Fibroblast of skin of abdomen (primary cell): Measurements from ENCODE around the gene TUBB.
"Not testable (repeated sequence)": the region's sequence is repeated elsewhere in the genome, so short reads cannot be mapped to it uniquely, and the experiment has no call there.

ENCODE experiments used
- DNase-seq: peaks from one replicate; pipeline ENCODE4 v3.0.0-alpha.2; 2013

TUBB gene

DNA sequence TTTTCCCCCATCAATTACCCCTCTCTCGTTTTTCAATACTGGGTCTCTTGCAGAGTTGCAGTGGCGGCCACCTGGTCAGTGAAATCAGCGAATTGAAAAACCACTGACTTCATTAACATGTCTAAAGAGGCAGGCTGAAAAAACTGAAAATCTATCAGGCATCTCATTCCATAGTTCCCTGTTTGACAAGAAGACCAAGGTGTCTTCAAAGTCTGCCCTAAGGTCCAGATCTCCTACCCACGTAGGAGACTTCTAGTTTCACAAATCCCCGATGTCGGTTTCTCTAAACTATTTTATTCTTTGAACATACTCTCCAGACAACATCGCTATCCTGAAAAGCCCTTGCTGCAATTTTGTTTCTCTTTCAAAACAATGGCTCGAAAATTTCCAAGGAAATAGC lies 796 bp upstream of the TUBB start:
- DNase-seq = no peak

DNA sequence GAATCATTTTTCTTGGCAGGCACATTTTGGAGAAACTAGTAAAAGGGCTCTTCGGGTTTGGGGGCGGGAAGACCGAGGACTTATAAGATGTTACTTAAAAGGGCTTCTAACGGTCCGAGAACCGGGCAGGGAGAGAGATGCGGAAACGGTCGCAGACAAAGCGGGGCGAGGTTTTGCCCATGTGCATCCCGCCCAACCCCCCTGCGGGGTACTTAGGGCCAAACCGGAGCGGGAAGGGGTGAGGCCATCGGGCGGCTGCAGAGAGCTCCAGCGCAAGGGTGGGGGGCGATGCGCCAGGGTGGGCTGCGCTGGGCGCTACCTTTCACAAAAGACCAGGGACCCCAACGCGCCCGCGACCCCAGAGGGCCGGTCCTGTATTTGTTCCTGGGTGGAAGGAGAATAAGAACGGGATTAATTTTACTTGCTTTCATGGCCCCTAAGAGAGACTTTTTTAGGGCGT lies 616 bp downstream of the TUBB start:
- DNase-seq = peak; percentile 64

GRCh38 chr6:30721198-30722024 lies 1.3 kb downstream of the TUBB start:
- DNase-seq = peak; percentile 93

DNA sequence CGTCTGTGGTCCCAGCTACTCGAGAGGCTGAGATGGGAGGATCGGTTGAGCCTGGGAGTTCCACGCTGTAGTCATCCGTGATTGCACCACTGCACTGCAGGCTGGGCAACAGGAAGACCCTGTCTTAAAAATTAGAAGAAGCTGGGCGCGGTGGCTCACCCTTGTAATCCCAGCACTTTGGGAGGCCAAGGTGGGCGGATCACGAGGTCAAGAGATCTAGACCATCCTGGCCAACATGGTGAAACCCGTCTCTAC lies 1.8 kb downstream of the TUBB start:
- DNase-seq = peak; percentile 38

GRCh38 chr6:30722280-30723112 lies 2.3 kb downstream of the TUBB start:
- DNase-seq = peak; percentile 77

DNA sequence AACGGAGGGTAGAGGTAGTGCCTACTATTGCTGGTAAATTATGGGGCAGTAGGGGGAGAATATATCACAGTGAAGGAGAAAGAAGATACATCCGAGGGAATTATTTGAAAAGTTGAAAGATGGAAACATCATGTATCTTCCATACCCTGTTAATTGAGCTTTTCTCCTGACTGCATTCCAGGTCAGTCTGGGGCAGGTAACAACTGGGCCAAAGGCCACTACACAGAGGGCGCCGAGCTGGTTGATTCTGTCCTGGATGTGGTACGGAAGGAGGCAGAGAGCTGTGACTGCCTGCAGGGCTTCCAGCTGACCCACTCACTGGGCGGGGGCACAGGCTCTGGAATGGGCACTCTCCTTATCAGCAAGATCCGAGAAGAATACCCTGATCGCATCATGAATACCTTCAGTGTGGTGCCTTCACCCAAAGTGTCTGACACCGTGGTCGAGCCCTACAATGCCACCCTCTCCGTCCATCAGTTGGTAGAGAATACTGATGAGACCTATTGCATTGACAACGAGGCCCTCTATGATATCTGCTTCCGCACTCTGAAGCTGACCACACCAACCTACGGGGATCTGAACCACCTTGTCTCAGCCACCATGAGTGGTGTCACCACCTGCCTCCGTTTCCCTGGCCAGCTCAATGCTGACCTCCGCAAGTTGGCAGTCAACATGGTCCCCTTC lies 3.1 kb downstream of the TUBB start:
- not testable (repeated sequence) for DNase-seq

- not testable (repeated sequence) for DNase-seq
Measured at GRCh38 chr6:30723843-30724741, 3.9 kb downstream of the TUBB start.

DNA sequence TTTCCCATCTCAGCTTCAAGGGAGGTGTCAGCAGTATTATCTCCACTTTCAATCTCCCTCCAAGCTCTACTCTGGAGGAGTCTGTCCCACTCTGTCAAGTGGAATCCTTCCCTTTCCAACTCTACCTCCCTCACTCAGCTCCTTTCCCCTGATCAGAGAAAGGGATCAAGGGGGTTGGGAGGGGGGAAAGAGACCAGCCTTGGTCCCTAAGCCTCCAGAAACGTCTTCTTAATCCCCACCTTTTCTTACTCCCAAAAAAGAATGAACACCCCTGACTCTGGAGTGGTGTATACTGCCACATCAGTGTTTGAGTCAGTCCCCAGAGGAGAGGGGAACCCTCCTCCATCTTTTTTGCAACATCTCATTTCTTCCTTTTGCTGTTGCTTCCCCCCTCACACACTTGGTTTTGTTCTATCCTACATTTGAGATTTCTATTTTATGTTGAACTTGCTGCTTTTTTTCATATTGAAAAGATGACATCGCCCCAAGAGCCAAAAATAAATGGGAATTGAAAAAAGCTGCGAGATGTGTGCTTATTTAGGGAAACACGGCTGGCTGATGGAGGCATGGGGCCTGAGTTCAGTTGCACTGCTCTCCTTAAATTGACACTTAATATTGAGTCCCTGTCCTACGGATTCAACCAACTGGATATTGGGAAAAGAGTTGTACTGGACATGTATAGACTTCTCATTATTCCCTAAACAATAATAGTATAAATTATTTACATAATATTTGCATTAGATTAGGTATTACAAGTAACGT lies 4.9 kb downstream of the TUBB start:
- no peak for DNase-seq

- peak; percentile 65 for DNase-seq
Measured at GRCh38 chr6:30725713-30726505, 5.8 kb downstream of the TUBB start.

GRCh38 chr6:30726506-30727413 lies 6.6 kb downstream of the TUBB start:
- no peak for DNase-seq

DNA sequence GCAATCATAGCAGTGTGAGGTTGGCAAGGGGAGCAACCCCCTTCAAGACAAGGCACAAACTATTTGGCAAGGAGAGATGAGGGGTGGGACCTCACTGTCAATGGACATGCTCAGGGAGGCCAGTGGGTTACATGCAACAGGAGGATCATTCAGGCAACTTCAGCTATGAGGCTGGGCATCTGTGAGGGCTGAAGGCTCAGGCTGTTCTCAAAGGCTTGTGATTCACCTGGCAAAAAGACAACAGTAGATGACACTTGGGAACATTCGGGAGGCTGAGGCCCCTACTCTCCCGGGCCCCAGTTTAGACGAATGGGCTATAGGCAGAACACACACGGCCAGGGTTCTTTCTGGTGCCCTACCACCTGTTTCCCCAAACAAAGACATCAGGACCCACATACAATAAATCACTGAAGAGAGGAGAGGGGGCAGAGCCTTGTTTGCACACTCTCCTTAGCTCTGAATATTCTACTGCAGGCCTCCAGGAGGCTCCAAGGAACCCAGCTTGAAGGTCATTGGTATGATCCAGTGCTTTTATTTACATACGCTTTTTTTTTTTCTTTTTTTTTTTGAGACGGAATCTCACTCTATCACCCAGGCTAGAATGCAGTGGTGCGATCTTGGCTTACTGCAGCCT lies 7.9 kb downstream of the TUBB start:
- peak; percentile 49 for DNase-seq

DNA sequence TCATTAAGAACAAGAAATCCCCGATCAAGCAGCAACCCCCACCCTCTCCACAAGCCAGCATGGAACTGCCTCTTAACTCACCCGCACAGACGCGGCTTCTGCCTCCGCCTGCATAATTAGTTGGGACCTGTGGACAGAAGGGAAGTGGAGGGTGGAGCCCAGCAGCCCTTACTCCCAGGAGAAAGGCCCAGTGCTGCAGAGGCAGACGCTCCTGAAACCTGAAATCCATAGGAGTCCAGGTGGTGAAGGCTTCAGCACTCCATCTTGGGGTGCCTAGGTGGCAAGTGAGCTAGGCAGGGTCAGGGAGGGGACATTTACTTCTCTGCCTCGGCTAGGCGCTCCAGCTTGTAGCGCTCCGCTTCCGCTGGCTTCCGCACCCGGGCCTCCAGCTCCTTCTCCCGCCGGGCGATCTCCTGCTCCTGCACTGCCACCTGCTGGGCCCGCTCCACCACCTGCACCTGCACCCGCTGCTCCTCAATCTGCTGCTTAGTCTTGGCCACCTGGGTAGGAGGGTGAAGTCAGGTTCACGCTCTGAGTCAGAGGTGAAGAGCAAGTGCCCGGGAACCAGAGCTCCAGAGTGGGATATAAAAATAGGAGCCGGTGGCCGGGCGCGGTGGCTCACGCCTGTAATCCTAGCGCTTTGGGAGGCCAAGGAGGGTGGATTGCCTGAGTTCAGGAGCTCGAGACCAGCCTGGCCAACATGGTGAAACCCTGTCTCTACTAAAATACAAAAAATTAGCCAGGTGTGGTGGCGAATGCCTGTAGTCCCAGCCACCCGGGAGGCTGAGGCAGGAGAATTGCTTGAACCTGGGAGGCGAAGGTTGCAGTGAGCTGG lies 10.7 kb downstream of the TUBB start:
- peak; percentile 57 for DNase-seq

- no peak for DNase-seq
Measured at GRCh38 chr6:30732237-30732943, 12.2 kb downstream of the TUBB start.

DNA sequence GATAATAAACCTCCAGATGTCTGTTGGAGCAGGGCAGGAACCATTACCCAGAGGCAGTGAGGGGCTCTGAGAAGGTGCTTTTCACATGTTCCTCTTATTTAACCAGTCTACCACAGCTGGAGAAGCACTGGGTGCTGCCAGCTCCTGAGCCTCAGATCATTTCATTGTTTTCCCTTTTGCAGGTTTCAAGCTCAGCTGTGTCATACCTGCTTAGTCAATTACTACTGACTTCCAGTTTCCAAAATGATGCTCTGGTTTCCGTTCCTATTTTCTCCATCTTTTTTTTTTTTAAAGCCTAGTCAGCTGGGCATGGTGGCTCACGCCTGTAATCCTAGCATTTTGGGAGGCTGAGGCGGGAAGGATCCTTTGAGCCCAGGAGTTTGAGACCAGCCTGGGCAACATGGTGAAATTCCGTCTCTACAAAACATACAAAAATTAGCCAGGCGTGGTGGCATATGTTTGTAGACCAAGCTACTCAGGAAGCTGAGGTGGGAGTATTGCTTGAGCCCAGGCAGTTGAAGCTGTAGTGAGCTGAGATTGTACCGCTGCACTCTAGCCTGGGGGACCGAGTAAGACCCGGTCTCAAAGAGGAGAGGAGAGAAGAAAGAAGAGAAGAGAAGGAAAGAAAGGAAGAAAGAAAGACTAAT lies 15.6 kb downstream of the TUBB start:
- DNase-seq = no peak

- DNase-seq = no peak
Measured at GRCh38 chr6:30738532-30738931, 18.4 kb downstream of the TUBB start.

DNA sequence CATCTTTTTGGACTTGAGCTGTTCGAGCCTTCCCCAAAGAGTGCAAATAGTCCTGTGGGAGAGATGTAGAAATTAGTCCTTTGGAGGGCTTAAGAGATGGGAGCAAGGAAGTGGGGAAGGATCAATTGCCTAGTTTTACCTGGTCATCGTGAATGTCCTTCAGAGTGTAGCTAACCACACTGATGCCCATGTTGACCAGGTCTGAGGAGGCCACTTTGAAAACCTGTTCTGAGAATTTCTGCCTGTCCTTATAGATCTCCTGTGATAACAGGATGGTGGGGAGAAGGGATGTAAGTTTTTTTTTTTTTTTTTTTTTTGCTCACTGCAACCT lies 20.4 kb downstream of the TUBB start:
- no peak for DNase-seq
